GM12801 (cell line): ENCODE measurements around the gene RPS17.

Experiments
- TF ChIP-seq, protein P1 (sequence below): IDR thresholded peaks from one replicate; pipeline ENCODE4 v1.5.1; 2011; ENCODE audit warnings: control low read depth; ENCODE audit not compliant: insufficient read length; ENCODE audit errors: extremely low read depth

The RPS17 gene

GRCh38 chr15:82571722-82572222 lies 31.5 kb upstream of the RPS17 start:
- TF ChIP-seq, protein P1, sequence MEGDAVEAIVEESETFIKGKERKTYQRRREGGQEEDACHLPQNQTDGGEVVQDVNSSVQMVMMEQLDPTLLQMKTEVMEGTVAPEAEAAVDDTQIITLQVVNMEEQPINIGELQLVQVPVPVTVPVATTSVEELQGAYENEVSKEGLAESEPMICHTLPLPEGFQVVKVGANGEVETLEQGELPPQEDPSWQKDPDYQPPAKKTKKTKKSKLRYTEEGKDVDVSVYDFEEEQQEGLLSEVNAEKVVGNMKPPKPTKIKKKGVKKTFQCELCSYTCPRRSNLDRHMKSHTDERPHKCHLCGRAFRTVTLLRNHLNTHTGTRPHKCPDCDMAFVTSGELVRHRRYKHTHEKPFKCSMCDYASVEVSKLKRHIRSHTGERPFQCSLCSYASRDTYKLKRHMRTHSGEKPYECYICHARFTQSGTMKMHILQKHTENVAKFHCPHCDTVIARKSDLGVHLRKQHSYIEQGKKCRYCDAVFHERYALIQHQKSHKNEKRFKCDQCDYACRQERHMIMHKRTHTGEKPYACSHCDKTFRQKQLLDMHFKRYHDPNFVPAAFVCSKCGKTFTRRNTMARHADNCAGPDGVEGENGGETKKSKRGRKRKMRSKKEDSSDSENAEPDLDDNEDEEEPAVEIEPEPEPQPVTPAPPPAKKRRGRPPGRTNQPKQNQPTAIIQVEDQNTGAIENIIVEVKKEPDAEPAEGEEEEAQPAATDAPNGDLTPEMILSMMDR: no peak

DNA sequence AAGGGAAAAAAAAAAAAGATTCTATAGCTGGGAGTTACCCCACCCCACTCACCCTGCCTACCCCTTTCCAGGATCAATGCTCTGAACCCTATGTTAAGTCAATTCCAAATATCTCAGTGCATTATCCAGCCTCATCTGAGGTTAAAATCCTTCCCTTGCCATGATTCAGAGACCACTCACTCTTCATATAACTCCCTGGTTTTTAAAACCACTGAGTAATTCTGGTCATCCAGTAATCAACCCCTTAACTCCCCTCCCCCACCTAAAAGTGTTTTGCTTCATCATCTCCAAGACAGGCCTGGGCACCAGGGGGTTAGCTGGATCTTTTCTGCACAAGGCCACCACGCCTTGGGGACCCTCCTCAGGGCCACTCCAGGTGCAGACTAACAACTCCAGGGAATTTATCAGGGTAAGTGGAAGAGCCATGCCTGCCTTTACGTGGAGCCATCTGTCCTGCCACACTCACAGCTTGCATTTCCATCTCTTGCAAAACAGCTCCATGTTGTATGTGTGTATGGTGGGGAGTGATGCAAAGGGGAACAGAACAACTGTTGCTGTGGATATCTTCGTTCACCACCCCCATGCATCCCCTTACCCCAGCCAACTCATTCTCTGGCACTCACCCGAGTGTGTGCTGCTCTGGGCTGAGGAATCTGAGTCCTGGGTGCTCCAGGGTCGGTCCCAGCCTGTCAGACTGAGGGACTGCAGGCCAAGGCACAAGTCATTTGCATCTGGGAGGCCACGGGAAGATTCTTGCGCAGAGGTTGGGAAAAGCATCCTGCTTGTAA lies 30.7 kb upstream of the RPS17 start:
- TF ChIP-seq, protein P1: no peak

DNA sequence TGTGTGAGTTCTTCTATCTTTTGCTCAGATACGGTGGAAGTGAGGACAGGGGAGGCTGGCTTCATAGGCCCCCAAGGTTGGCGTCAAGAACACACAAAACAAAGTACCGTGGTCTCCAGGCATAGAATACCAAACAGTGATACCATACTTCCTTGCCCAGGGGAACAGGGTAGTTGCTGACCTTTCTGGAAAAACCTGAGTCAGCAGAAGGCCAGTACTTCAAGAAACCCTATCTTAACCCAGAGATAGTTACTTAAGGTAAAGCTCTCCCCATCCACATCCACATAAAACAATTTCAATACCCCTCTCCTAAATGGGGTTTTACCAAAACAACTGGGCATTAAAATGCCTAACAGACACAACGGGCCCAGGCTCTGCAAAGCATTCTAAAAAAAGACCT lies 29.6 kb upstream of the RPS17 start:
- TF ChIP-seq, protein P1: no peak

GRCh38 chr15:82568986-82569385 lies 28.7 kb upstream of the RPS17 start:
- TF ChIP-seq, protein P1: no peak

GRCh38 chr15:82567661-82568060 lies 27.4 kb upstream of the RPS17 start:
- TF ChIP-seq, protein P1: no peak

GRCh38 chr15:82566690-82567089 lies 26.4 kb upstream of the RPS17 start:
- TF ChIP-seq, protein P1: no peak

GRCh38 chr15:82558502-82558901 lies 18.2 kb upstream of the RPS17 start:
- TF ChIP-seq, protein P1: no peak
